ENCODE results near the gene GLG1. TPM values are rescaled to one million over a fixed set of nuclear protein-coding genes. Genes with fewer than 3 reads are reported as not detected.
"Not testable (repeated sequence)": the region's sequence is repeated elsewhere in the genome, so short reads cannot be mapped to it uniquely, and the experiment has no call there.

The GLG1 gene
- total RNA-seq, 1 donor from 2014 or later, result 81.4 TPM

DNA sequence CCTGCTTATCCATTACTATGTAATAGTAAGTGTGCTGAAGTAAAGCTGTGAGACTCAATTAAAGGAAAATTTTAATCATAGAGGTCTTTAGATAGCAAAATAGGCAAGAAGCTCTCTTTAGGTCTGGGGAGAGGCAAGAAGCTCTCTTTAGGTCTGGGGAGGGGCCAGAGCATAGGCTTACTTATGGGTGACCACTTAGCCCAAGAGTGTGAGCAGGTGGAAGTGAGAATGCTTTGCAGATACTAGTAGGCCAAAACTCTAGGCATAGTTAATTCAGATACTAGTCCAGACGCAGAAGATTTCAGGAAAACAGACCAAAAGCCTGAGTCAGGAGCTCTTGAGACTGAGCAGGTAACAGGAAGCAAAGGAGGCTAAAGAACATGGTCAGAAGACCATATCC is 49.6 kb downstream of the GLG1 start:
- intact Hi-C loops (cut with micrococcal nuclease), result no loop called here
- ChIA-PET CTCF (no interaction called here), POLR2A (interaction anchor here (0.6 to 1.7 kb wide), 2 partner anchors 10 to 50 kb away, joined by 4 to 6 read pairs; partner anchors contain the start of gene GLG1)
- peaks cover 9% of the 10 kb centered on the region for H3K4me1 Mint-ChIP-seq
- no peaks in the 10 kb centered on the region for H3K9me3 Mint-ChIP-seq
- H3K4me3 Mint-ChIP-seq, result no peak overlapping the region
- no peaks in the 10 kb centered on the region for H3K36me3 Mint-ChIP-seq (ENCODE audit: low read depth)
- DNase-seq (no peak), ATAC-seq (ENCODE audit: low read depth) (no peak)
- H3K27me3 Mint-ChIP-seq, result no peaks in the 10 kb centered on the region
- no peak overlapping the region for H3K27ac Mint-ChIP-seq
- no peak for TF ChIP-seq CTCF (IDR thresholded peaks at IDR 0.05)

GRCh38 chr16:74556375-74556922 is 50.5 kb downstream of the GLG1 start:
- peaks cover 7% of the 10 kb centered on the region for H3K4me1 Mint-ChIP-seq
- ATAC-seq (ENCODE audit: low read depth), result no peak
- H3K27ac Mint-ChIP-seq, result no peak overlapping the region
- intact Hi-C loops (cut with micrococcal nuclease), result no loop called here
- CTCF ChIA-PET, result no interaction called here
- no peaks in the 10 kb centered on the region for H3K9me3 Mint-ChIP-seq
- DNase-seq, result no peak
- H3K27me3 Mint-ChIP-seq, result no peaks in the 10 kb centered on the region
- TF ChIP-seq CTCF (IDR thresholded peaks at IDR 0.05), result no peak
- H3K4me3 Mint-ChIP-seq, result no peak overlapping the region
- no peaks in the 10 kb centered on the region for H3K36me3 Mint-ChIP-seq (ENCODE audit: low read depth)
- POLR2A ChIA-PET, result interaction anchor here (0.6 to 1.7 kb wide), 2 partner anchors 11 to 50 kb away, joined by 4 to 6 read pairs; partner anchors contain the start of gene GLG1

DNA sequence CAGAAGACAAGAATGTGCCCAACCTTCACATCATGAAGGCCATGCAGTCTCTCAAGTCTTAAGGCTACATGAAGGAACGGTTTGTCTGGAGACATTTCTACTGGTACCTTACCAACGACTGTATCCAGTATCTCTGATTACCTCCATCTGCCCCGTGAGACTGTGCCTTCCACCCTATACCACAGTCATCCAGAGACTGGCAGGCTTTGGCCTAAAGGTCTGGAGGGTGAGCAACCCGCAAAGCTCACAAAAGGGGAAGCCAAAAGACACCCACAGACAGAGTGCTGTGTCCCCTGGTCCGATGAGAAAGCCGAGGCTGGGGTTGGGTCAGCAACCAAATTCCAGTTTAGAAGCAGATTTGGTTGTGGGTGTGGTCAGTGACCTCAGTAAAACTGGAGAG is 54.6 kb downstream of the GLG1 start:
- DNase-seq; H3K27me3 Mint-ChIP-seq; POLR2A ChIA-PET; ATAC-seq (ENCODE audit: low read depth); intact Hi-C loops (cut with micrococcal nuclease); H3K36me3 Mint-ChIP-seq (ENCODE audit: low read depth); H3K4me1 Mint-ChIP-seq; CTCF ChIA-PET; H3K4me3 Mint-ChIP-seq; H3K9me3 Mint-ChIP-seq; H3K27ac Mint-ChIP-seq: not testable (repeated sequence)

- H3K36me3 Mint-ChIP-seq (ENCODE audit: low read depth); H3K27me3 Mint-ChIP-seq; H3K9me3 Mint-ChIP-seq; CTCF ChIA-PET; DNase-seq; H3K4me1 Mint-ChIP-seq; H3K27ac Mint-ChIP-seq; ATAC-seq (ENCODE audit: low read depth); intact Hi-C loops (cut with micrococcal nuclease); H3K4me3 Mint-ChIP-seq: not testable (repeated sequence)
- POLR2A ChIA-PET, result interaction anchor here (0.6 kb wide), 1 partner anchor 8 kb away, joined by 3 read pairs; no protein-coding TSS in a partner anchor
These were observed 56.5 kb downstream of the GLG1 start for GRCh38 chr16:74550227-74551019.

DNA sequence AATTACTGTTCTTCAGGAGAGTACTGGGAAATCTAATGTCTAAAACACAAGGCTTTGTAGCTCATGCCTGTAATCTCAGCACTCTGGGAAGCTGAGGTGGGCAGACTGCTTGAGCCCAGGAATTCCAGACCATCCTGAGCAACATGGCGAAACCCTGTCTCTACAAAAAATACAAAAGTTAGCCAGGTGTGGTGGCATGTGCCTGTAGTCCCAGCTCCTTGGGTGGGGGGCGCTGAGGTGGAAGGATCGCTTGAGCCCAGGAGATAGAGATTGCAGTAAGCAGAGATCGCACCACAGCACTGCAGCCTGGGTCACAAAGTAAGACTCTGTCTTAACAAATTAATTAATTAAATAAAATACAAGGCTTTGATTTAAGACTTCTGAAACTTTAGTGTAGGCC is 60.8 kb downstream of the GLG1 start:
- H3K36me3 Mint-ChIP-seq (ENCODE audit: low read depth); H3K9me3 Mint-ChIP-seq; H3K27me3 Mint-ChIP-seq; ATAC-seq (ENCODE audit: low read depth); H3K4me1 Mint-ChIP-seq; H3K4me3 Mint-ChIP-seq; POLR2A ChIA-PET; CTCF ChIA-PET; DNase-seq; intact Hi-C loops (cut with micrococcal nuclease); H3K27ac Mint-ChIP-seq: not testable (repeated sequence)

GRCh38 chr16:74542911-74543578 is 63.9 kb downstream of the GLG1 start:
- not testable (repeated sequence) for H3K27me3 Mint-ChIP-seq, H3K4me3 Mint-ChIP-seq

DNA sequence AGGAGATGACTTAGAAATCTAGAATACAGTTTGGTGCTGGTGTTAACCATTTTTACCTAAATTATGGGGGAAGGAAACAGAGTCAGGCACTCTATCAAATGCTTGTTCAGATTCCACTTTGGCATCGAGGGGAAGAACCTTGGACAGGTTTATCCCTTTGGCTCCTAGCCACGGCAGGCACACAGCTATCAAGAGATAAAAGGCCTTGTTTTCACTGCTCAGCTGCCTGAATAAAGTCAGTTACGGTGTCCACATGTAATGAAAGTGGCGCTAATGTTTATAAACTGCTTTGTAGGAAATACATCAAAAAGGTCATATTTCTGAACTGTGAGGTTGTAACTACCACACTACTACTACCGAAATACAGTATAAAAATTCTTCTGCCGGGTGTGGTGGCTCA is 66.3 kb downstream of the GLG1 start:
- H3K27ac Mint-ChIP-seq; POLR2A ChIA-PET; CTCF ChIA-PET; DNase-seq; intact Hi-C loops (cut with micrococcal nuclease); H3K27me3 Mint-ChIP-seq; H3K9me3 Mint-ChIP-seq; H3K36me3 Mint-ChIP-seq (ENCODE audit: low read depth); H3K4me3 Mint-ChIP-seq; ATAC-seq (ENCODE audit: low read depth); H3K4me1 Mint-ChIP-seq: not testable (repeated sequence)

More at GRCh38 chr16:74542911-74543578, 63.9 kb downstream of the GLG1 start:
- DNase-seq; H3K4me1 Mint-ChIP-seq; intact Hi-C loops (cut with micrococcal nuclease); H3K27ac Mint-ChIP-seq; H3K36me3 Mint-ChIP-seq (ENCODE audit: low read depth); CTCF ChIA-PET; POLR2A ChIA-PET; ATAC-seq (ENCODE audit: low read depth); H3K9me3 Mint-ChIP-seq: not testable (repeated sequence)

DNA sequence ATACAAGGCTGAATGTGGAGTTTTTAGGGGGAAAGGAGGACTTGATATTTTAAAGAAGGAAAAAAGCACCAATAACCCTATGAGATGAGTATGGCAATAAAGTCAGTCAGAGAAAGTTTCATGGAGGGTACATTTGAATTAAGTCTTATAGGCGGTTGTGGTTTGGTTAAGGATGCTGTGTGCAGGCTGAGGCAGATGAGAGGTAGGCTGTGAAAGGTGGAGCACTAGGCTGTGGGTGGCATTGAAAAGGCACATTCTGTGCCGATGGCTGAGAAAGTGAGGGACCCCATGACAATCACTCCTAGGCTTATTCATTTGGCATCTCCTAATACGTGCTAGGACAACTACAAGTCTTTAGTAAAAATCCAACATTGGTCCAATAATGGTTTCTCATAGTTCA is 68.1 kb downstream of the GLG1 start:
- H3K4me3 Mint-ChIP-seq; intact Hi-C loops (cut with micrococcal nuclease); H3K27me3 Mint-ChIP-seq; CTCF ChIA-PET; H3K27ac Mint-ChIP-seq; H3K4me1 Mint-ChIP-seq; ATAC-seq (ENCODE audit: low read depth); DNase-seq; H3K36me3 Mint-ChIP-seq (ENCODE audit: low read depth); H3K9me3 Mint-ChIP-seq; POLR2A ChIA-PET: not testable (repeated sequence)

- intact Hi-C loops (cut with micrococcal nuclease); CTCF ChIA-PET; POLR2A ChIA-PET: not testable (repeated sequence)
These were observed 69.2 kb downstream of the GLG1 start for GRCh38 chr16:74537746-74538145.

DNA sequence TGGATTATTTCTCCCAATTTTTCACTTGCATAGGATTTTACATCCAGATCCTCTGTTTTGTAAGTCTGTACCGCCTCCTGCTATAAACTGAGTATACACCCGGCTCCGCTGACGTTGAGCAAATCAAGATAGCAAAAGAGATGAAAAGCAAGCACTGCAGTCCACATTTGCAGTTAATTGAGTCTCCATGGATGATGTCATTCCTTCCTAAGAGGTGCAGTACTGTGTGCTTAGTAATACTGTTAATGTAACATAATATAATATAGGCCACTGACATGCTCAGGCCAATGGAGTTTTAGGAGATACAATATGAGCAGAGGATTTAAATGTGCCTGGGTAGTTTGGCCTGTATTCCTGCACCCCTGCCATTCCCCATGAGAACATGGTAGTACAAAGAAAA is 72.3 kb downstream of the GLG1 start:
- H3K4me3 Mint-ChIP-seq; H3K27ac Mint-ChIP-seq; DNase-seq; H3K4me1 Mint-ChIP-seq; CTCF ChIA-PET; POLR2A ChIA-PET; ATAC-seq (ENCODE audit: low read depth); intact Hi-C loops (cut with micrococcal nuclease); H3K27me3 Mint-ChIP-seq; H3K9me3 Mint-ChIP-seq: not testable (repeated sequence)
- peaks cover 11% of the 10 kb centered on the region for H3K36me3 Mint-ChIP-seq (ENCODE audit: low read depth)

More at GRCh38 chr16:74537746-74538145, 69.2 kb downstream of the GLG1 start:
- H3K27me3 Mint-ChIP-seq; H3K27ac Mint-ChIP-seq; DNase-seq; H3K36me3 Mint-ChIP-seq (ENCODE audit: low read depth); H3K4me3 Mint-ChIP-seq; ATAC-seq (ENCODE audit: low read depth); H3K4me1 Mint-ChIP-seq; H3K9me3 Mint-ChIP-seq: not testable (repeated sequence)
